Activated naive CD4-positive, alpha-beta T cell treated with anti-CD3 and anti-CD28 coated beads for 36 hours (primary cell): ENCODE data around the gene SPAG5. TPM values are rescaled to one million over a fixed set of nuclear protein-coding genes. Genes with fewer than 3 reads are reported as not detected.

Source experiments
- CTCF ChIA-PET: fragments of 350-600 bp; sonication (Branson Sonifier 250); formaldehyde crosslinking; loops from one replicate; lab custom pipeline; 2021; ENCODE audit warnings: antibody characterized with exemption; lab: Charles Lee
- DNase-seq: peaks from one replicate; pipeline ENCODE4 v3.0.0-alpha.2; 2020
- H3K27ac Mint-ChIP-seq: one replicate; pipeline ENCODE4 v1.8.0; 2021; ENCODE audit warnings: mild to moderate bottlenecking, mixed read lengths
- H3K27me3 Mint-ChIP-seq: one replicate; pipeline ENCODE4 v1.8.0; 2021; ENCODE audit warnings: low read depth, mixed read lengths
- H3K36me3 Mint-ChIP-seq: one replicate; pipeline ENCODE4 v1.8.0; 2021; ENCODE audit warnings: low read depth, mixed read lengths
- H3K4me1 Mint-ChIP-seq: one replicate; pipeline ENCODE4 v1.8.0; 2021; ENCODE audit warnings: low read depth, mixed read lengths
- H3K4me3 Mint-ChIP-seq: one replicate; pipeline ENCODE4 v1.8.0; 2021; ENCODE audit warnings: mild to moderate bottlenecking, moderate library complexity, mixed read lengths
- H3K9me3 Mint-ChIP-seq: one replicate; pipeline ENCODE4 v1.8.0; 2021; ENCODE audit warnings: mixed read lengths
- intact Hi-C: fragments of 100-400 bp; cut with micrococcal nuclease; formaldehyde crosslinking; loops from one replicate; pipeline ENCODE4 v1.15.1; 2023
- total RNA-seq, 2 experiments: library from RNA; stranded (reverse); gene quantifications; one replicate each; pipeline ENCODE4 v1.2.3, GENCODE V29; 2021

The SPAG5 gene, protein sequence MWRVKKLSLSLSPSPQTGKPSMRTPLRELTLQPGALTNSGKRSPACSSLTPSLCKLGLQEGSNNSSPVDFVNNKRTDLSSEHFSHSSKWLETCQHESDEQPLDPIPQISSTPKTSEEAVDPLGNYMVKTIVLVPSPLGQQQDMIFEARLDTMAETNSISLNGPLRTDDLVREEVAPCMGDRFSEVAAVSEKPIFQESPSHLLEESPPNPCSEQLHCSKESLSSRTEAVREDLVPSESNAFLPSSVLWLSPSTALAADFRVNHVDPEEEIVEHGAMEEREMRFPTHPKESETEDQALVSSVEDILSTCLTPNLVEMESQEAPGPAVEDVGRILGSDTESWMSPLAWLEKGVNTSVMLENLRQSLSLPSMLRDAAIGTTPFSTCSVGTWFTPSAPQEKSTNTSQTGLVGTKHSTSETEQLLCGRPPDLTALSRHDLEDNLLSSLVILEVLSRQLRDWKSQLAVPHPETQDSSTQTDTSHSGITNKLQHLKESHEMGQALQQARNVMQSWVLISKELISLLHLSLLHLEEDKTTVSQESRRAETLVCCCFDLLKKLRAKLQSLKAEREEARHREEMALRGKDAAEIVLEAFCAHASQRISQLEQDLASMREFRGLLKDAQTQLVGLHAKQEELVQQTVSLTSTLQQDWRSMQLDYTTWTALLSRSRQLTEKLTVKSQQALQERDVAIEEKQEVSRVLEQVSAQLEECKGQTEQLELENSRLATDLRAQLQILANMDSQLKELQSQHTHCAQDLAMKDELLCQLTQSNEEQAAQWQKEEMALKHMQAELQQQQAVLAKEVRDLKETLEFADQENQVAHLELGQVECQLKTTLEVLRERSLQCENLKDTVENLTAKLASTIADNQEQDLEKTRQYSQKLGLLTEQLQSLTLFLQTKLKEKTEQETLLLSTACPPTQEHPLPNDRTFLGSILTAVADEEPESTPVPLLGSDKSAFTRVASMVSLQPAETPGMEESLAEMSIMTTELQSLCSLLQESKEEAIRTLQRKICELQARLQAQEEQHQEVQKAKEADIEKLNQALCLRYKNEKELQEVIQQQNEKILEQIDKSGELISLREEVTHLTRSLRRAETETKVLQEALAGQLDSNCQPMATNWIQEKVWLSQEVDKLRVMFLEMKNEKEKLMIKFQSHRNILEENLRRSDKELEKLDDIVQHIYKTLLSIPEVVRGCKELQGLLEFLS
- total RNA-seq, result 100 to 1,000 TPM; 210 to 216 TPM

DNA sequence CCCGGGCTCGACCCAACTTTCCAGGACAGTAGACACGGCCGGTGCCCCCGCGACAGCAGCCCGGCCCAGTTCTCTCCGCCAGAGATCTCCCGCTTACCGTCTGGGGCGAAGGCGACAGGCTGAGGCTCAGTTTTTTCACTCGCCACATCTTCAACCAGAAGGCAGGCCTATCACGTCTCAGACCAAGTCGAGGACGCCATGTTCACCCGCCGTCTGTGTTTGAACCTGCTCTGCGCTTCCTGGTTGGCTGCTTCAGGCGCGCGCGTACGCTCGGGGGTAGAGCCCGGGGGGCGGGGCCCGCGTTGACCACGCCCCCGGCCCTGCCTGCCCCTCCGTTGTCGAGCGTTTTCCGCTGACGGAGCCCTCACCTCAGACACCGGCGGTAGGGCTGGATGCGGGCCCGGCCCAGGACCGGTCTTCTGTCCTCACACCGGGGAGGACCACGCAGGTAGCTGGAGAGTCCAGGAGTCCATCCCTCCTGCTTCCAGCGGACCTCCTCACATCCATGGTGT, at the start of gene SPAG5:
SPAG5 (minus strand) TSS at position 227 of the 512 bp plus-strand sequence; CDS start at position 148, 79 bp downstream.
- Mint-ChIP-seq H3K36me3 (peaks cover 17% of the 10 kb centered on the region), H3K4me3 (peak within 1 kb of the TSS; percentile 95), H3K27me3 (no peaks in the 10 kb centered on the region), H3K27ac (peak within 1 kb of the TSS; percentile 94), H3K4me1 (peaks cover 15% of the 10 kb centered on the region), H3K9me3 (no peaks in the 10 kb centered on the region)
- CTCF ChIA-PET, result interaction anchor here (0.9 to 1.5 kb wide), 3 partner anchors 14 to 182 kb away, joined by 3 to 4 read pairs (median 3); partner anchors contain the start of gene PIGS
- DNase-seq, result peak; percentile 96
- intact Hi-C loops, result loop anchor here (1.0 kb wide), 8 partner anchors 22 to 558 kb away; partner anchors contain the start of genes BLTP2, IFT20, PHF12 and POLDIP2

DNA sequence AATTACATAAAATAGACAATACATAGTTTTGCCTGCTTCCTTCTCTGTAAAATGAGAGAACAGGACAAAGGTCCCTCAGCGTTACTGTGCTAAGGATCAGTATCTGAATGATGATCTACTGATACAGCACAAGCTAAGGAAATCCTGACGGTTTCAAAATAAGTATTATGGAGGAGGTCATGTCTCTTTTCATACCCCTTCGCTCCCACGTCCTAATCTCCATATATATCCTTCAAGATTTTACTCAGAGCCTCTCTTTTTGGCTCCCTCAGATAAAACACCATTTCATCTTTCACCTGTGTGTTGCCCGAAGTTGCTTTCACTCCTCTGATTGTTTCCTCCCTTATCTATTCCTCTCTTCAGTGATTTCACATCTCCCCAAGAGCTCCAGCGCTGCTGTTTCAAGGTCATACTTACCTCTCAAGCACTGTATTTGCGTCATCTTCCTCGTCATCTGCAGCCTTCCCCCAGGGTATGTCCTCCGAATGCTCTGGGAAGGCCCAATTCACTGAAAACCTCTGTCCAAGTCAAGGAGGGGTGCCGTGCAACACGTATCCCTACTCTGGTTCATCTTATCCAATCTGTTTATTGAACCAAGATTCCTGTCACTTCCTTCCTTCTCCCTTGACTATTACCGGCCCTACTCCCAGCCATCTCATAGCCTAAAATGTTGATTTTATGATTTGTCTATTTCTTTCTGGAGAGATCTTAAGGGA, 47.4 kb upstream of the SPAG5 start:
- no peaks in the 10 kb centered on the region for H3K9me3 Mint-ChIP-seq
- CTCF ChIA-PET, result interaction anchor here (0.6 to 4.5 kb wide), 13 partner anchors 10 to 271 kb away, joined by 3 to 56 read pairs (median 3); partner anchors contain the start of genes PIGS, SDF2 and SUPT6H
- peaks cover 24% of the 10 kb centered on the region for H3K36me3 Mint-ChIP-seq
- peak; percentile 9 for DNase-seq
- intact Hi-C loops, result loop anchor here (1.0 to 5.0 kb wide), 4 partner anchors 30 to 256 kb away; partner anchors contain the start of genes DHRS13, NEK8 and RPL23A
- H3K27me3 Mint-ChIP-seq, result no peaks in the 10 kb centered on the region
- H3K4me3 Mint-ChIP-seq, result peak overlapping the region; percentile 84
- peaks cover 36% of the 10 kb centered on the region for H3K4me1 Mint-ChIP-seq
- peak overlapping the region; percentile 86 for H3K27ac Mint-ChIP-seq

DNA sequence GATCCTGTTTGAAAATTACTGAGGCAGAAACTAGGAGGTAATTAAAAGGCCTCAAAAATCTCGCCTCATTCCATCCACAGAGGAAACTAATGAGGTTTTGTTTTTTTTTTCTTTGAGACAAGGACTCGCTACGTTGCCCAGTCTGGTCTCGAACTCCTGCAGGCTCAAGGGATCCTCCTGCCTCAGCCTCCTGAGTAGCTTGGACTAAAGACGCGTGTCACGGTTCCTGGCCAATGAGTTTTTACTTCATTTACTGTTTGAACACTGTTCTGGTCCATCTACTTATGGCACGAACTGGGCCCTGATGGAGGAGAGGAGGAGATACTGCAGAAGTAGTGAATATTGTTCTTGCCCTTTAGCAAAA, 46.7 kb upstream of the SPAG5 start:
- Mint-ChIP-seq H3K4me3 (peak overlapping the region; percentile 84), H3K27ac (peak overlapping the region; percentile 86), H3K4me1 (peaks cover 36% of the 10 kb centered on the region), H3K27me3 (no peaks in the 10 kb centered on the region), H3K9me3 (no peaks in the 10 kb centered on the region), H3K36me3 (peaks cover 29% of the 10 kb centered on the region)
- intact Hi-C loops, result loop anchor here (1.0 to 5.0 kb wide), 8 partner anchors 16 to 307 kb away; partner anchors contain the start of genes DHRS13, PIGS, PROCA1 and SDF2
- CTCF ChIA-PET, result interaction anchor here (0.8 to 4.5 kb wide), 8 partner anchors 16 to 119 kb away, joined by 3 to 56 read pairs (median 6); partner anchors contain the start of genes PIGS, SDF2, SUPT6H and TLCD1
- DNase-seq, result peak; percentile 14

DNA sequence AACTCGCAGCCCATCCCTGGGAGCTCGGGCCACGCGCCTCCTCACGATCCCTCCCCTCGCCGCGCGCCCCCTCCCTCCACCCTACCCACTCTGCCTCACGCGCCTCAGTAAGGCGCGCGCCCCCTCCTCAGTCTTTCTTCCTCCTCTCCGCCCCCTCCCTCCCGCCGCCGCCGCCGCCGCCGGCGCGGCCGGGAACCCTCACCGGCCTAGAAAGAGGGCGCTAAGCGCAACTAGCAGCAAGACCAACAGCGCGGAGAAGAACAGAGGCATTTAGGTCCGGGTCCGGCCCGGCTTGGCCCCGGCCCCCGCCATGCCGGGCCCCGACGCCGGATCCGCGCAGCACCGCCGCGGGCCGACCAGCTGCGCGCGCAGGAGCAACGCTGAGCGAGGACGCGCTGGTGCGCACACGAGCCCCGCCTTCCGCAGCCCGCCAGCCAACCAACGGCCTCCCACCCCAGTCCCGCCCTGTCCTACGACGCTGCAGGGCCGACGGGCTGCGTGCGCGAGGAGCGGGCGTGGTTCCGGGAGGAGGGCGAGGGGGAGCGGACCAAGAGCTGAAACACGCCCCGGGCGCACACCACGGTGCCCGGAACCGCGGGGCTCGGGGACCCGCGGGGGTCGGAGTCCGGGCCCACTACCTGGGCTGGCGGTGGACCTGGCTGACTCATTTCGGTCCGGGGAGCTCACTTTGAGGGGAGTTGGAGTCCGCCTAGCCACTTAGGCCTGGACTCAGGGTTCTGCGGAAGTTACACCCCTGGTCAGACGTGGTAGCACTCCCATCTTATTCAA, 46.2 kb upstream of the SPAG5 start, which contains the start of gene BLTP2:
BLTP2 (minus strand) TSS at position 372 of the 789 bp plus-strand sequence; CDS start at position 270, 102 bp downstream.
- intact Hi-C loops, result loop anchor here (1.0 to 5.0 kb wide), 8 partner anchors 16 to 307 kb away; partner anchors contain the start of genes DHRS13, PIGS, PROCA1 and SDF2
- CTCF ChIA-PET, result interaction anchor here (1.0 to 4.5 kb wide), 10 partner anchors 10 to 257 kb away, joined by 3 to 56 read pairs (median 3); partner anchors contain the start of genes DHRS13, SDF2, SUPT6H and TLCD1
- no peaks in the 10 kb centered on the region for H3K9me3 Mint-ChIP-seq
- H3K27ac Mint-ChIP-seq, result peak within 1 kb of the TSS; percentile 86
- peaks cover 36% of the 10 kb centered on the region for H3K4me1 Mint-ChIP-seq
- DNase-seq, result peak; percentile 96
- H3K27me3 Mint-ChIP-seq, result no peaks in the 10 kb centered on the region
- peaks cover 30% of the 10 kb centered on the region for H3K36me3 Mint-ChIP-seq
- H3K4me3 Mint-ChIP-seq, result peak within 1 kb of the TSS; percentile 84

DNA sequence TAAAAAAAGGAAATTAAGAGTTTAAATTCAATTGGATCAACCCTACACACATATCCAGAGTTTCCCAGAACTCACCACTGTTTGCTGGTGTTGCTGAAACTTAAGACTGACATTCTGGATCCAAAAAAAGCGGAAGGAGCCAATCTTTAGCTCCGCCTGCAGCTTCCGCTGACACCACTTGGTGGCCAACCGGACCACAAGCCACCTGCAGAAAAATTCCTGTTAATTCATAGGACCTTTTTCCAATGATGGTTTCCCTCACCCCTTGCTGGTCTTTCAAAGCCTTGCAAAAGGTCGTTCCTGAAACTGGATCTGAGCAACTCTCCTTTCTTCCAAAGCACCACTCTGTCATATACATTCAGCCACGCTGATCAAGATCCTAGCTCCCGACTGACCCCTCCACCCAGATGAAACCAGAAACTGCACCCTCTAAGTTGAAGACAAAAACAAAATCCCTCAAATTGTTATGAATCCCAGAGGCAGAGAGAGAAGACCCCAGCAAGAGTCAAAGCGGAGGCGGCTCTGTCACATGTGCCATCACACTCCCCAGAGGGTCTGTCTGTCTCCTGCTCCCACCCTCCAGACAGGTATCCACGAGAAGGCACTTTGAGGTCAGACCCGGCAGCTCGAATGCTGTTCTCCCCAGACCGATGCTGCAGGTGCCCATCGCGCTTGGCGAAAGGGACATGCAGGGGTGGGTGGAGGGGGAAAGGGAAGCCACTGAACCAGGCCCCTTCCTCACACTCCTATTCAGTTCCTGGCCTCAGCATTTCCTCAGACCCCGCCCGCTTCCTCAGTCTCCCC, 45.4 kb upstream of the SPAG5 start:
- H3K36me3 Mint-ChIP-seq, result peaks cover 35% of the 10 kb centered on the region
- H3K27ac Mint-ChIP-seq, result peak overlapping the region; percentile 65
- peaks cover 39% of the 10 kb centered on the region for H3K4me1 Mint-ChIP-seq
- peak; percentile 42 for DNase-seq
- H3K27me3 Mint-ChIP-seq, result no peaks in the 10 kb centered on the region
- peak overlapping the region; percentile 84 for H3K4me3 Mint-ChIP-seq
- no peaks in the 10 kb centered on the region for H3K9me3 Mint-ChIP-seq
- CTCF ChIA-PET, result interaction anchor here (0.8 to 4.5 kb wide), 13 partner anchors 9 to 258 kb away, joined by 3 to 56 read pairs (median 3); partner anchors contain the start of genes ALDOC, DHRS13, SDF2 and SUPT6H
- intact Hi-C loops, result loop anchor here (2.0 kb wide), 2 partner anchors 67 to 73 kb away; partner anchors contain the start of genes PIGS and PROCA1

DNA sequence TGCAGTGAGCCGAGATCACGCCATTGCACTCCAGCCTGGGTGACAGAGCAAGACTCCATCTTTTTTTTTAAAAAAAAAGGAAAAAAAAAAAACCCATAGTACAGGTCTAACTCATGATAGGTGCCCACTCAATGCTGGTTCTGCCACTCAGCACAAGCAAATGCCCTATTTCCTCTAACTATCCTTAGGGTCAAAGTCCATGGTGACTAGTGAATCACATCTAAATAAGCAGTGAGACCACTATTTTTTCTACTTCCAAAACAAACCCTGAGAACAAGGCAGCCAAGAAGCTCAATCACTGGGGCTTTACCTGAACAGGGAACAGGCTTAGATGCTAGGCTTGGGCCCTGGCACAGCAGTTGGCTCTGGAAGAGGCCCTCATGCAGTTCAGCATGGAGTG, 42.8 kb upstream of the SPAG5 start:
- Mint-ChIP-seq H3K4me3 (no peak overlapping the region), H3K4me1 (peaks cover 36% of the 10 kb centered on the region), H3K36me3 (peaks cover 56% of the 10 kb centered on the region), H3K27me3 (no peaks in the 10 kb centered on the region), H3K27ac (no peak overlapping the region), H3K9me3 (no peaks in the 10 kb centered on the region)
- intact Hi-C loops, result no loop called here
- no peak for DNase-seq
- CTCF ChIA-PET, result interaction anchor here (0.9 kb wide), 1 partner anchor 11 kb away, joined by 3 read pairs; no protein-coding TSS in a partner anchor

DNA sequence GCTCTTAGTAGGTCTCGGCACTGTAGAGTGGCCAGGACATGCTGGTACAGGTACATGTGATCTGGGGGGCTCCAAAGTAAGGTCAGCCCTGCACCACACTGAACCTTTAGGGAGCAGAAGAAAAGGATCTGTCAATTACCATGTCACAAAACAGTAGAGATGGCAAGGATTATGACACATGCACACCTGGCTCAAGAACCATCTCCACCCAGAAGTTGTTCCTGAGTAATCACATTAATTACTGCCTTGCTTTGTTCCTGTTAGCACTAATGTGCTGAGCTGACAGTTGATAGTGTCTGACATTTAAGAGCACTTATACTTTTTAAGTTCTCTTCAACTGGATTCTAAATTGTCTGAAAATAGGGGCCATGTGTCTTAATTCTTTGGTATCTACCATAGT, 36.7 kb upstream of the SPAG5 start:
- H3K4me1 Mint-ChIP-seq, result peaks cover 18% of the 10 kb centered on the region
- no peak overlapping the region for H3K4me3 Mint-ChIP-seq
- no peak for DNase-seq
- no peaks in the 10 kb centered on the region for H3K9me3 Mint-ChIP-seq
- intact Hi-C loops, result no loop called here
- no peak overlapping the region for H3K27ac Mint-ChIP-seq
- CTCF ChIA-PET, result interaction anchor here (1.1 kb wide), 1 partner anchor 30 kb away, joined by 4 read pairs; no protein-coding TSS in a partner anchor
- H3K36me3 Mint-ChIP-seq, result peaks cover 73% of the 10 kb centered on the region
- H3K27me3 Mint-ChIP-seq, result no peaks in the 10 kb centered on the region

DNA sequence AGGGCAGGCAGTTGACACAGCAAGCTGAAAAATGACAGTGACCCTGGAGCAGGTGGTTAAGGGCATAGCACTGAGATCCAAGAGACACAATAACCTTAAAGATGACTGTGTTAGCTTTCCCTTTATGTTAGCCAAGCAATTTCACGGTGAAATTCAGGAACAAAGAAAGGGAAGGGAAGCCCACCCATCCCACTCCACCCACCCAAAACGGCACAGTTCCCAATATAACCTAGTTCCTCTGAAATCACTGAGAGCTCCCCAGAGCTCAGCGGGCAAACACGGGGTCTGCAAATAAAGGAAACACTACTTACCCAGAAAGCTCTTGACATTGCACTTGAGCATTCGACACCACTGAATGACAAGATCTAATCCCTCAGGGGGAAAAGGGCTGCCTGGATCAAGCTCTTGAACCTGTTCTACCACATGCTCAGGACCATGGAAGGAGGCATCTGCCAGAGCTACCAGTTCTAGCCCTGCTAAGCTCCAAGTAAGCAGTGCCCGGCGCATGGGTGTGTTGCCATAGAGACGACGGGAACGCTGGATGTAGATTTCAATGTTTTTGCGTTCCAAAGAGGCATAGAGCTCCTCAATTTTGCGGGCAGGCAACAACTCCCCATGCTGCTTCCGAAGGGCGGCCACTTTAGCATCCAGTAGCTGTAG, 35.5 kb upstream of the SPAG5 start:
- H3K9me3 Mint-ChIP-seq, result no peaks in the 10 kb centered on the region
- no peak for DNase-seq
- CTCF ChIA-PET, result interaction anchor here (0.8 to 2.4 kb wide), 7 partner anchors 9 to 93 kb away, joined by 3 to 7 read pairs (median 3); partner anchors contain the start of gene BLTP2
- no peak overlapping the region for H3K4me3 Mint-ChIP-seq
- H3K27ac Mint-ChIP-seq, result no peak overlapping the region
- no peaks in the 10 kb centered on the region for H3K27me3 Mint-ChIP-seq
- peaks cover 17% of the 10 kb centered on the region for H3K4me1 Mint-ChIP-seq
- peaks cover 68% of the 10 kb centered on the region for H3K36me3 Mint-ChIP-seq
- intact Hi-C loops, result no loop called here

DNA sequence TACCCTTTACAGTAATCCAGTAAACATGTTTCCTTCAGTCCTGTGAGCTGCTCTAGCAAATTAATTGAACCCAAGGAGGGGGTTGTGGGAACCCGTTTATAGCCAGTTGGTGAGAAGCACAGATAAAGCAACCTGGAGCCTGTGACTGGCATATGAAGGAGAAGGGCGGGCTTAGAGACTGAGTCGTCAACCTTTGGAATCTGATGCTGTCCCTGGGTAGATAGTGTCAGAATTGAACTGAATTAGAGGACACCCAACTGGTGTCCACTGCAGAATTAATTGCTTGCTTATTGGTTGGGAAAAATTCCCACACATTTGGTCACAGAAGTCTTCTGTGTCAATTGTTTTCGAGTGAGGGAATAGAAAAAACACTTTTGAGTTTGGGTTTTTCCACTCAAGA, 28.0 kb upstream of the SPAG5 start:
- H3K4me1 Mint-ChIP-seq, result peaks cover 7% of the 10 kb centered on the region
- CTCF ChIA-PET, result no interaction called here
- H3K27ac Mint-ChIP-seq, result no peak overlapping the region
- intact Hi-C loops, result no loop called here
- DNase-seq, result no peak
- H3K36me3 Mint-ChIP-seq, result peaks cover 36% of the 10 kb centered on the region
- H3K9me3 Mint-ChIP-seq, result no peaks in the 10 kb centered on the region
- no peak overlapping the region for H3K4me3 Mint-ChIP-seq
- no peaks in the 10 kb centered on the region for H3K27me3 Mint-ChIP-seq
